Fibroblast of mammary gland (primary cell): ENCODE measurements around the gene CHD5.

Experiments
- DNase-seq: peaks from one replicate; pipeline ENCODE4 v3.0.0-alpha.2; 2010; ENCODE audit warnings: low read depth
- H3K4me3 ChIP-seq: 2 replicates; pipeline ENCODE4 v1.5.1; 2011; ENCODE audit warnings: low read depth, mild to moderate bottlenecking, low read length, moderate library complexity; ENCODE audit not compliant: control insufficient read depth
- TF ChIP-seq, protein P1 (sequence below): conservative IDR thresholded peaks from 2 replicates; pipeline ENCODE4 v1.5.1; 2011; ENCODE audit warnings: low read depth, low read length, inconsistent platforms; ENCODE audit not compliant: control insufficient read depth, insufficient read depth

Gene CHD5

DNA sequence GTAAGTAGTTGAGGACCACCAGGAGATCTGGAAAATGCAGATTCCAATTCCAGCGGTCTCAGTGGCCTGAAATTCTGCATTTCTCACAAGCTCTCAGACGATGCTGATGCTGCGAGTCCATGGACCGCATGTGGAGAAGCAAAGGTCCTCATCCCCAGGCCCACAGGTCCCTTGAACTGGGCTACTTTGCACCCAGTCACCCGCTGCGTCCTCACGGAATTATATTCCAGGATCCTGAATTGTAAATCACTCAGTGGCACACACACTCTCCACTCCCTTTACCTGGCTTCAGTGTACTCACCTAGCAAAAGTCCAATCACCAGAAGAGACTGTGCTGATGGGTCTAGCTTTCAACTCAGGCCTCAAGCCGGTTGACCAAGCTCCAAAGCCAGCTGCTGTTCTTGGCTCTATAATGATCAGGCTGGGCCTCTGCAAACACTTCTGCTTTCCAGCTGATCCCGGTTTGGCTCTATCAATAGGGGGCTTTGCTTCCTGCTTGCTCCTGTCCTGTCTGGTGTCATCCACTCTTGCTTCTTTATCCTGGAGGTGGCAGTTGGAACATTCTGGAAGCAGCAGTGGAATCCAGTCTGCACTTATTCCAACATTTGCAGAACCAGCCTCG, 20.2 kb upstream of the CHD5 start:
- H3K4me3 ChIP-seq: peak overlapping the region; percentile 99
- TF ChIP-seq, protein P1, sequence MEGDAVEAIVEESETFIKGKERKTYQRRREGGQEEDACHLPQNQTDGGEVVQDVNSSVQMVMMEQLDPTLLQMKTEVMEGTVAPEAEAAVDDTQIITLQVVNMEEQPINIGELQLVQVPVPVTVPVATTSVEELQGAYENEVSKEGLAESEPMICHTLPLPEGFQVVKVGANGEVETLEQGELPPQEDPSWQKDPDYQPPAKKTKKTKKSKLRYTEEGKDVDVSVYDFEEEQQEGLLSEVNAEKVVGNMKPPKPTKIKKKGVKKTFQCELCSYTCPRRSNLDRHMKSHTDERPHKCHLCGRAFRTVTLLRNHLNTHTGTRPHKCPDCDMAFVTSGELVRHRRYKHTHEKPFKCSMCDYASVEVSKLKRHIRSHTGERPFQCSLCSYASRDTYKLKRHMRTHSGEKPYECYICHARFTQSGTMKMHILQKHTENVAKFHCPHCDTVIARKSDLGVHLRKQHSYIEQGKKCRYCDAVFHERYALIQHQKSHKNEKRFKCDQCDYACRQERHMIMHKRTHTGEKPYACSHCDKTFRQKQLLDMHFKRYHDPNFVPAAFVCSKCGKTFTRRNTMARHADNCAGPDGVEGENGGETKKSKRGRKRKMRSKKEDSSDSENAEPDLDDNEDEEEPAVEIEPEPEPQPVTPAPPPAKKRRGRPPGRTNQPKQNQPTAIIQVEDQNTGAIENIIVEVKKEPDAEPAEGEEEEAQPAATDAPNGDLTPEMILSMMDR: no peak
- no peak for DNase-seq

DNA sequence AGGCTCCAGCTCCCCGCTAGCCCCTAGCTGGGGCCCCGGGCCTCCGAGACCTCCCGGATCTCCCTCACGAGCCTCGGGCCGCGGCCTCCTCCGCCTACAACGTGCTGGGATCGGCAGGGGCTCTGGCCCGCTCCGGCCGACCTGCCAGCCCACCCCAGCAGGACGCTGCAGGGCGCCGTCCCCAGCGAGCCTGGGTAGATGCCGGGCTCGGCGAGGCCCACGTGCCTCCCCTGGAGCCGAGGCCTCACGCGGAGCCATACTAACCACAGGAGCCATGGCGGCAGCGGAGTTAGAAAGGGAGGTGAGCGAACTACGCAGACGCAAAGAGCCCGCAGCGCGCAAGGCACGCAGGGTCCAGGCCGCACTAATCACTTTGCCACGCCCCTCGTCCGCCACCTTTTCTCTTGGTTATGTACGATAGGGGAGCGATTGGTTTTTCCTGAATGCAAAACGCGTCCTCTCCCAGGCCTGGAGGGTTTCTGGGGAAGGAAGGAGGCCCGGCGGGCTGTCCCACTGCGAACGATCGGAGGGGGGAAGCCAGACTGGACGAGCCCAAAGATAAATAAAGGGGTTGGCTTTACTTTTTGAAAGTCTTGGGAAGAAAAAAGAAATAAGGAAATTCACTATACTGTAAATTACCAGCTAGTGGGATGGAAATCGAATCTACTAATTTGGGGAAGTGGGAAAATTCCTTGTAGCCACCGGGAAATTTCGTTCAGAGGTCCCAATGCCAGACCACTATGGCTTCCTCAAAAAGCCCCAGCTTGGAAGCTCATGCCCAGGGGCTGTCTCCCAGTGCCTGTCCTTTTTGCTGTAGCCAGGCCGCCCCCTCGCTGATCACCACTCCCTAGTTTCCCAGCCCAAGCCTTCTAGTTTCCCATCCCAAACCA, 19.4 kb upstream of the CHD5 start, which contains the start of gene RPL22:
Gene RPL22, minus strand, starts transcription at position 298 of the 890 bp plus-strand sequence. Its CDS starts 22 bp downstream, at position 276.
- peak; percentile 99 for DNase-seq
- TF ChIP-seq, protein P1: no peak
- peak within 1 kb of the TSS; percentile 99 for H3K4me3 ChIP-seq

DNA sequence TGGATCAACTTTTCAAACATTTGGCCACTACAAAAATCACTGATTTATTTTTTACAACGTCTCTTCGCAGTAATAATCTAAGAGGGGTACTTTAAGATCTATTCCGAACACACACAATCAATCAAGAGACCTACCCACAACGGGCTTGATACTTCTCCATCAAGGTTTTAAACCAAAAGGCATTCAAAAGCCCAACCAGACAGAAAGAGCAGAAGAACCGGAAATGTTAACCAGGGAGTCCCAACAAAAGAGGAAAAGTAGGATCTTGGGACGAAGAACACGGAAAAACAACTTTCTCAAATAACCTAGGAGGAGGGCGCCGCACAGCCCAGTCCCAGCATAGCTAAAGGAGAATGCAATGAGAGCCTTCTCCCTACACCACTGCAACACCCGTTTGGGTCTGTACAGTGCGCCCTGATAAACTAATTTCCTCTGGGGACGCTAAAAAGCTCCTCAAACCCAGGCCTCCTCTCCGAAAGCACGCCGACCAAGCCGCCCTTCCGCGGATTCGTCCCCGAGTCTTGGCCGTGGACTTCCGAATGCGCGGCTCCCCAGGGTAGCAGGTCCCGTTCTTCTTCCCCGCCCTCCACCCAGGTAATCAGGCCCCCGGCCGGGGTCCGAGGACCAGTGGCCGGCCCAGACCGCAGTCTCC, 18.7 kb upstream of the CHD5 start:
- TF ChIP-seq, protein P1: no peak

DNA sequence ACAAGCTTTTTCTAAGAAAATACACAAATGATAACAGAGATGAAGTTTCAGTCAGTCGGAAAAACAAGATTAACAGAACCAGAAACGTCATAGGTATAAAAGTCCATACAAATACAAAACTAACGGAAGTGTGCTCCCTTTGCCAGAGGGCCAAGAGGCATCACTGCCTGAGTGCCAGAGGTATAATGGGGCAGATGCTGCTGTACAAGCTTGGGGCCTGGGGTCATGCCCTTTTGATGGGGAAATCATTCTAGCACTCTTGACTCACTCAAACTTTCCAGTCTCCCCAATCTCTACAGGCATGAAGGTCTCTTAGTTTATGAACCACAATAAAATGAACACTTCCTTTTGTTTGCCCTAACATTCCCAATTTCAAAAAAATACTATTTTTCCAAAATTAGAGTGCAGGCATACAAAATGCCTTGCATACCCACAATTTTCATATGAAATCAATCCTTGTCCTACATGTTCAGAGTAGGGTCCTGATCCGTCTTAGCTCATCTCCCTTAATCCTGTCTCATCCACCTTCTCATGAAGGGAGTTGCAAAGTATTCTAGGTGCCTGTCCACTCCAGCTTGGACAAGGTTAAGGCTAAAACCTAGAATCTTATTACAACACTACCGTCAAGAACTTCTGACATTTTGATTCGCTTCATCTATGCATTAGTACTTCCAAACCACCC, 17.8 kb upstream of the CHD5 start:
- peak overlapping the region; percentile 99 for H3K4me3 ChIP-seq
- DNase-seq: no peak
- TF ChIP-seq, protein P1: no peak

More for the DNA sequence above, 18.7 kb upstream of the CHD5 start:
- DNase-seq: no peak
- H3K4me3 ChIP-seq: peak overlapping the region; percentile 99

DNA sequence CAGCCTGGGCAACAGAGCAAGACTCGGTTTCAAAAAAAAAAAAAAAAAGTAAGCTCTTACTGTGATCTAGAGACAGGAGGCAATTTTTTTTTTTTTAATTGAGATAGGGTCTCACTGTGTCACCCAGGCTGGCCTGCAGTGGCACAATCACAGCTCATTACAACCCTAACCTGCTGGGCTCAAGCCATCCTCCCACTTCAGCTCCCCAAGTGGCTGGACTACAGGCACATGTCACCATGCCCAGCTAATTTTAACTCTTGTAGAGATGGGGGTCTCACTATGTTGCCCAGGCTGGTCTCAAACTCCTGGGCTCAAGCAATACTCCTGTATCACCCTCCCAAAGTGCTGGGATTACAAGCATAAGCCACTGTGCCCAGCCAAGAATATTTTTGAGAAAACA, 11.8 kb upstream of the CHD5 start:
- TF ChIP-seq, protein P1: no peak
- DNase-seq: no peak
- no peak overlapping the region for H3K4me3 ChIP-seq

DNA sequence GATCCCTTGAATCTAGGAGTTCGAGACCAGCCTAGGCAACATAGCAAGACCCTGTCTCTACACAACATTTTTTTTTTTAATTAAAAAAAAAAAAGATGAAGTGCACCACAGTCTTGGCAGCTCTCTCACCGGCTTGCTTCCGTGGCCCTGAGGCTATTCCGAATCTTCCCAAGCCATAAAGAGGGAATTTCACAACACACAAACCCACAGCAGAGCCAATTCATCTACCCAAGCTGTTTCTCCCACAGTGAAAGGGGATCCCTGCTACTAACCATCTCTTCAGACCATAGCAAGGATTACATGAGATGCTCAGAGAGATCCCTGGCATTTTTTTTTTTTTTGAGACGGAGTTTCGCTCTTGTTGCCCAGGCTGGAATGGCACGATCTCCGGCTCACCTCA, 8.3 kb upstream of the CHD5 start:
- DNase-seq: no peak
- H3K4me3 ChIP-seq: no peak overlapping the region
- TF ChIP-seq, protein P1: no peak
